CD4-positive, alpha-beta T cell (primary cell): Measurements from ENCODE around the gene CALCOCO1. TPM values are rescaled to one million over a fixed set of nuclear protein-coding genes. Genes with fewer than 3 reads are reported as not detected.

ENCODE experiments used
- ATAC-seq: fragments of 200-7000 bp; cut with Tn5 transposase; one replicate; pipeline ENCODE4 v1.10.0; 2022; ENCODE audit warnings: mild to moderate bottlenecking; ENCODE audit not compliant: poor library complexity
- CTCF ChIA-PET: fragments of 350-600 bp; sonication (Branson Sonifier 250); formaldehyde crosslinking; loops from one replicate; lab custom pipeline; 2021; ENCODE audit warnings: antibody characterized with exemption, inconsistent platforms; lab: Charles Lee
- POLR2A ChIA-PET: fragments of 350-600 bp; sonication (Branson Sonifier 250); formaldehyde crosslinking; loops from one replicate; lab custom pipeline; 2021; ENCODE audit warnings: antibody characterized with exemption, inconsistent platforms; lab: Charles Lee
- DNase-seq, 14 experiments: peaks; one replicate each; pipeline ENCODE4 v3.0.0-alpha.2; 2013 to 2020; ENCODE audit warnings: mixed read lengths in 2 of 14
- H3K27ac ChIP-seq, 2 donors: one replicate each; pipeline versions ENCODE4 v1.5.1 to v1.7.0; 2013; ENCODE audit warnings: low read length in 2 of 2, low read depth in 1 of 2, mild to moderate bottlenecking in 1 of 2
- H3K27me3 ChIP-seq, 2 experiments: 1 replicate in 1 of 2; 2 replicates in 1 of 2; pipeline versions ENCODE4 v1.6.1 to v1.7.0; 2013; ENCODE audit warnings: low read length in 2 of 2, control low read depth in 1 of 2, mild to moderate bottlenecking in 1 of 2, moderate library complexity in 1 of 2; ENCODE audit not compliant: insufficient read depth in 2 of 2, control insufficient read depth in 1 of 2
- H3K36me3 ChIP-seq: one replicate; pipeline ENCODE4 v1.6.1; 2013; ENCODE audit warnings: low read length, control low read depth; ENCODE audit not compliant: insufficient read depth
- H3K4me1 ChIP-seq: one replicate; pipeline ENCODE4 v1.6.1; 2013; ENCODE audit warnings: low read length, control low read depth; ENCODE audit not compliant: insufficient read depth
- H3K4me3 ChIP-seq: one replicate; pipeline ENCODE4 v1.5.1; 2013; ENCODE audit warnings: mild to moderate bottlenecking, low read length, moderate library complexity
- H3K9me3 ChIP-seq, 2 experiments: 1 replicate in 1 of 2; 2 replicates in 1 of 2; pipeline versions ENCODE4 v1.6.1 to v1.7.0; 2013; ENCODE audit warnings: low read length in 2 of 2, mild to moderate bottlenecking in 2 of 2, control low read depth in 1 of 2, moderate library complexity in 1 of 2; ENCODE audit not compliant: control insufficient read depth in 1 of 2, insufficient read depth in 1 of 2
- H3K27ac Mint-ChIP-seq: one replicate; pipeline ENCODE4 v1.8.0; 2020; ENCODE audit warnings: mixed read lengths
- H3K27me3 Mint-ChIP-seq: one replicate; pipeline ENCODE4 v1.8.0; 2021; ENCODE audit warnings: mixed read lengths
- H3K36me3 Mint-ChIP-seq: one replicate; pipeline ENCODE4 v1.8.0; 2021; ENCODE audit warnings: low read depth, mixed read lengths
- H3K4me1 Mint-ChIP-seq: one replicate; pipeline ENCODE4 v1.8.0; 2021; ENCODE audit warnings: low read depth, mixed read lengths
- H3K4me3 Mint-ChIP-seq: one replicate; pipeline ENCODE4 v1.8.0; 2020; ENCODE audit warnings: mild to moderate bottlenecking, mixed read lengths
- H3K9me3 Mint-ChIP-seq: one replicate; pipeline ENCODE4 v1.8.0; 2020; ENCODE audit warnings: mixed read lengths
- intact Hi-C, 2 experiments: fragments of 100-400 bp; cut with DNase I in 1 of 2; cut with micrococcal nuclease in 1 of 2; formaldehyde crosslinking; loops; one replicate each; pipeline versions ENCODE4 v1.15.1 to v1.9.0; 2023 to 2025; cut with DNase I, micrococcal nuclease
- total RNA-seq, 174 experiments: library from RNA in 2 of 174; stranded (reverse) in 2 of 174; gene quantifications; one replicate each; pipeline ENCODE4 v1.2.3 and lab custom pipeline; 2021 to 2026
- TF ChIP-seq, protein P1 (sequence below): fragments of 200-600 bp; IDR thresholded peaks from one replicate; pipeline ENCODE4 v1.8.0; 2022; ENCODE audit warnings: antibody characterized with exemption, mild to moderate bottlenecking

Gene CALCOCO1
- total RNA-seq, 2 experiments from 2014 or later: 66.8 to 69.3 TPM

- Histone ChIP-seq H3K4me1 (no peaks in the 10 kb centered on the region), H3K27me3 (no peaks in the 10 kb centered on the region), H3K36me3 (peaks cover 11% of the 10 kb centered on the region), H3K9me3 (no peaks in the 10 kb centered on the region), H3K4me3 (no peak overlapping the region), H3K27ac (no peak overlapping the region)
- CTCF ChIA-PET: no interaction called here
- DNase-seq: no peak
- H3K4me3 Mint-ChIP-seq: no peak overlapping the region
- H3K36me3 Mint-ChIP-seq: peaks cover 24% of the 10 kb centered on the region
- intact Hi-C loops: no loop called here
- H3K4me1 Mint-ChIP-seq: no peaks in the 10 kb centered on the region
- no peak overlapping the region for H3K27ac Mint-ChIP-seq
- TF ChIP-seq, protein P1, sequence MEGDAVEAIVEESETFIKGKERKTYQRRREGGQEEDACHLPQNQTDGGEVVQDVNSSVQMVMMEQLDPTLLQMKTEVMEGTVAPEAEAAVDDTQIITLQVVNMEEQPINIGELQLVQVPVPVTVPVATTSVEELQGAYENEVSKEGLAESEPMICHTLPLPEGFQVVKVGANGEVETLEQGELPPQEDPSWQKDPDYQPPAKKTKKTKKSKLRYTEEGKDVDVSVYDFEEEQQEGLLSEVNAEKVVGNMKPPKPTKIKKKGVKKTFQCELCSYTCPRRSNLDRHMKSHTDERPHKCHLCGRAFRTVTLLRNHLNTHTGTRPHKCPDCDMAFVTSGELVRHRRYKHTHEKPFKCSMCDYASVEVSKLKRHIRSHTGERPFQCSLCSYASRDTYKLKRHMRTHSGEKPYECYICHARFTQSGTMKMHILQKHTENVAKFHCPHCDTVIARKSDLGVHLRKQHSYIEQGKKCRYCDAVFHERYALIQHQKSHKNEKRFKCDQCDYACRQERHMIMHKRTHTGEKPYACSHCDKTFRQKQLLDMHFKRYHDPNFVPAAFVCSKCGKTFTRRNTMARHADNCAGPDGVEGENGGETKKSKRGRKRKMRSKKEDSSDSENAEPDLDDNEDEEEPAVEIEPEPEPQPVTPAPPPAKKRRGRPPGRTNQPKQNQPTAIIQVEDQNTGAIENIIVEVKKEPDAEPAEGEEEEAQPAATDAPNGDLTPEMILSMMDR: no peak
- ATAC-seq: no peak
- POLR2A ChIA-PET: no interaction called here
- no peaks in the 10 kb centered on the region for H3K9me3 Mint-ChIP-seq
- no peaks in the 10 kb centered on the region for H3K27me3 Mint-ChIP-seq
These were observed 68.2 kb downstream of the CALCOCO1 start for GRCh38 chr12:53659011-53659551.

Other genes with a start within 250 kb of the CALCOCO1 start
- gene MAP3K12, start 228.0 kb downstream of the CALCOCO1 start, total RNA-seq: 10 to 100 TPM; 12.6 to 15.2 TPM
- gene TARBP2, start 226.2 kb downstream of the CALCOCO1 start, total RNA-seq: 10 to 100 TPM; 21.7 to 22.4 TPM
- not detected for gene NPFF, start 220.0 kb downstream of the CALCOCO1 start, total RNA-seq
- 10 to 100 TPM; 13.3 to 14.3 TPM for gene ATF7, start 101.1 kb downstream of the CALCOCO1 start, total RNA-seq
- 100 to 1,000 TPM; 235 to 245 TPM for gene ATP5MC2, start 51.4 kb downstream of the CALCOCO1 start, total RNA-seq
- not detected for gene CISTR, start 24.5 kb upstream of the CALCOCO1 start, total RNA-seq
- gene HOXC13, start 211.4 kb upstream of the CALCOCO1 start, total RNA-seq: not detected
- gene HOXC12, start 227.5 kb upstream of the CALCOCO1 start, total RNA-seq: not detected
- not detected for gene HOXC11, start 245.7 kb upstream of the CALCOCO1 start, total RNA-seq
- gene HOTAIR, start 247.5 kb upstream of the CALCOCO1 start, total RNA-seq: not detected